DND-41 (cell line): Measurements from ENCODE around the gene TMEM200C.

Experiments used
- ATAC-seq: fragments of 200-7000 bp; cut with Tn5 transposase; 3 replicates; pipeline ENCODE4 v1.9.1; 2021; ENCODE audit warnings: low read depth; ENCODE audit not compliant: insufficient read depth
- DNase-seq: peaks from one replicate; pipeline ENCODE4 v3.0.0-alpha.2; 2020
- H2AFZ ChIP-seq: 2 replicates; pipeline ENCODE4 v1.6.0; 2012; ENCODE audit warnings: low read depth, low read length
- H3K27ac ChIP-seq: 2 replicates; pipeline ENCODE4 v1.5.1; 2012; ENCODE audit warnings: low read length, inconsistent platforms
- H3K27me3 ChIP-seq: fragments of 200-600 bp; sonication (generic); 2 replicates; pipeline ENCODE4 v1.6.0; 2012; ENCODE audit warnings: low read length, mild to moderate bottlenecking, inconsistent platforms; ENCODE audit not compliant: insufficient read depth, poor library complexity
- H3K36me3 ChIP-seq: 2 replicates; pipeline ENCODE4 v1.5.1; 2012; ENCODE audit warnings: low read length, inconsistent platforms; ENCODE audit not compliant: insufficient read depth
- H3K4me1 ChIP-seq: 2 replicates; pipeline ENCODE4 v1.5.1; 2012; ENCODE audit warnings: mild to moderate bottlenecking, low read length; ENCODE audit not compliant: insufficient read depth
- H3K4me2 ChIP-seq: 2 replicates; pipeline ENCODE4 v1.6.0; 2012; ENCODE audit warnings: mild to moderate bottlenecking, moderate library complexity, low read length, inconsistent platforms; ENCODE audit not compliant: insufficient read depth
- H3K4me3 ChIP-seq, 2 experiments: fragments of 200-600 bp in 1 of 2; shearing (Covaris generic) in 1 of 2; 2 replicates each; pipeline ENCODE4 v1.5.1; 2012 to 2016; ENCODE audit warnings: inconsistent platforms in 2 of 2, low read length in 2 of 2, mild to moderate bottlenecking in 2 of 2, low read depth in 1 of 2, moderate library complexity in 1 of 2
- H3K79me2 ChIP-seq: 2 replicates; pipeline ENCODE4 v1.6.0; 2012; ENCODE audit warnings: low read length, inconsistent platforms; ENCODE audit not compliant: insufficient read depth
- H3K9ac ChIP-seq: 2 replicates; pipeline ENCODE4 v1.6.0; 2012; ENCODE audit warnings: low read depth, mild to moderate bottlenecking, inconsistent platforms, low read length, moderate library complexity
- H3K9me3 ChIP-seq: 2 replicates; pipeline ENCODE4 v1.5.1; 2012; ENCODE audit warnings: low read length, moderate library complexity, mild to moderate bottlenecking, inconsistent platforms; ENCODE audit not compliant: insufficient read depth, severe bottlenecking
- H4K20me1 ChIP-seq: 2 replicates; pipeline ENCODE4 v1.6.0; 2012; ENCODE audit warnings: low read length; ENCODE audit not compliant: insufficient read depth
- CTCF ChIP-seq: IDR thresholded peaks from 2 replicates; pipeline ENCODE4 v1.5.1; 2012; ENCODE audit warnings: borderline replicate concordance, low read length, moderate library complexity, mild to moderate bottlenecking; ENCODE audit not compliant: poor library complexity, severe bottlenecking; ENCODE audit errors: extremely low read depth
- EZH2 ChIP-seq: IDR thresholded peaks from 3 replicates; pipeline ENCODE4 v1.6.1; 2012; ENCODE audit warnings: borderline replicate concordance, low read depth, mild to moderate bottlenecking, moderate library complexity, low read length, inconsistent platforms; ENCODE audit not compliant: severe bottlenecking

TMEM200C gene

GRCh38 chr18:5895299-5895875, at the start of gene TMEM200C:
TSS of gene TMEM200C (minus strand) at chr18:5895522. CDS start at chr18:5892063, 3,459 bp downstream.
- H3K9ac ChIP-seq = no peak within 1 kb of the TSS
- no peak for TF ChIP-seq CTCF
- TF ChIP-seq EZH2 = no peak
- no peaks in the 10 kb centered on the region for H3K4me1 ChIP-seq
- ATAC-seq = no peak
- no peak within 1 kb of the TSS for H3K4me2 ChIP-seq
- no peak within 1 kb of the TSS for H2AFZ ChIP-seq
- no peak within 1 kb of the TSS for H3K27ac ChIP-seq
- H3K4me3 ChIP-seq = no peak within 1 kb of the TSS
- no peaks in the 10 kb centered on the region for H3K79me2 ChIP-seq
- H3K9me3 ChIP-seq = peaks cover 6% of the 10 kb centered on the region
- no peaks in the 10 kb centered on the region for H4K20me1 ChIP-seq
- H3K27me3 ChIP-seq = no peaks in the 10 kb centered on the region
- no peaks in the 10 kb centered on the region for H3K36me3 ChIP-seq
- DNase-seq = no peak

GRCh38 chr18:5944448-5944847, 49.1 kb upstream of the TMEM200C start:
- DNase-seq (no peak), ATAC-seq (no peak)
- Histone ChIP-seq H3K4me1 (no peaks in the 10 kb centered on the region), H3K9ac (no peak overlapping the region), H3K79me2 (no peaks in the 10 kb centered on the region), H4K20me1 (no peaks in the 10 kb centered on the region), H2AFZ (no peak overlapping the region), H3K36me3 (no peaks in the 10 kb centered on the region), H3K9me3 (no peaks in the 10 kb centered on the region), H3K27ac (no peak overlapping the region), H3K4me2 (no peak overlapping the region), H3K4me3 (no peak overlapping the region), H3K27me3 (no peaks in the 10 kb centered on the region)
- TF ChIP-seq CTCF = no peak
- no peak for TF ChIP-seq EZH2

GRCh38 chr18:5943514-5943913, 48.2 kb upstream of the TMEM200C start:
- H3K27ac ChIP-seq = no peak overlapping the region
- no peak overlapping the region for H3K9ac ChIP-seq
- TF ChIP-seq CTCF = no peak
- no peak for TF ChIP-seq EZH2
- no peaks in the 10 kb centered on the region for H3K79me2 ChIP-seq
- H4K20me1 ChIP-seq = no peaks in the 10 kb centered on the region
- H3K4me1 ChIP-seq = no peaks in the 10 kb centered on the region
- H3K27me3 ChIP-seq = no peaks in the 10 kb centered on the region
- no peak overlapping the region for H3K4me2 ChIP-seq
- H2AFZ ChIP-seq = no peak overlapping the region
- DNase-seq (no peak), ATAC-seq (no peak)
- no peaks in the 10 kb centered on the region for H3K9me3 ChIP-seq
- H3K4me3 ChIP-seq = no peak overlapping the region
- no peaks in the 10 kb centered on the region for H3K36me3 ChIP-seq

- no peak overlapping the region for H3K27ac ChIP-seq
- no peaks in the 10 kb centered on the region for H4K20me1 ChIP-seq
- H3K9me3 ChIP-seq = no peaks in the 10 kb centered on the region
- no peak for ATAC-seq
- H3K4me2 ChIP-seq = no peak overlapping the region
- H2AFZ ChIP-seq = no peak overlapping the region
- no peak overlapping the region for H3K9ac ChIP-seq
- DNase-seq = no peak
- H3K27me3 ChIP-seq = no peaks in the 10 kb centered on the region
- H3K36me3 ChIP-seq = no peaks in the 10 kb centered on the region
- no peak for TF ChIP-seq EZH2
- no peaks in the 10 kb centered on the region for H3K79me2 ChIP-seq
- H3K4me3 ChIP-seq = no peak overlapping the region
- no peaks in the 10 kb centered on the region for H3K4me1 ChIP-seq
These were observed 47.3 kb upstream of the TMEM200C start for GRCh38 chr18:5942591-5942990.
